ENCODE measurements around the gene HLA-DMA.

Gene HLA-DMA

GRCh38 chr6:32920715-32921114, 32.2 kb downstream of the HLA-DMA start:
- no peak for DNase-seq

GRCh38 chr6:32912951-32913350, 39.9 kb downstream of the HLA-DMA start:
- DNase-seq, result no peak

GRCh38 chr6:32908897-32909296, 44.0 kb downstream of the HLA-DMA start:
- DNase-seq, result no peak

- DNase-seq, result no peak
Observed at GRCh38 chr6:32906539-32906938, 46.4 kb downstream of the HLA-DMA start.

GRCh38 chr6:32905078-32905477, 47.8 kb downstream of the HLA-DMA start:
- no peak for DNase-seq

GRCh38 chr6:32903952-32904351, 48.9 kb downstream of the HLA-DMA start:
- DNase-seq, result no peak
